ENCODE measurements around the gene NSD1.

DNA sequence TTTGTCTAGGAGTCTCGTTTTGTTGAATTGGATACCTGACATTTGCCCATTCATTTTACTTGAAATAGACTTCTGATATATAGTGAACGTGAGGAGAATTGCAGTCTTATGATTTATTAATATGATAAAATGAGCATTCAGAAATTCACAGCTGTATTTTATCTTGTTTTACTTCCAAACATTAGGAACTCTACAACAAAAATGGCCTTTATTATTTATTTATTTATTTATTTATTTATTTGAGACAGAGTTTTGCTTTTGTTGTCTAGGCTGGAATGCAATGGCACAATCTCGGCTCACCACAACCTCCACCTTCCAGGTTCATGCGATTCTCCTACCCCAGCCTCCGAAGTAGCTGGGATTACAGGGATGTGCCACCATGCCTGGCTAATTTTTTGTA lies 108.7 kb downstream of the NSD1 start:
- TF ChIP-seq POLR2A (IDR thresholded peaks at IDR 0.05) (no peak), CTCF (IDR thresholded peaks at IDR 0.05) (no peak)
